Epithelial cell of umbilical artery (primary cell): Measurements from ENCODE around the gene GDPD5. TPM values are rescaled to one million over a fixed set of nuclear protein-coding genes. Genes with fewer than 3 reads are reported as not detected.

Experiments
- total RNA-seq: library from RNA; depleted of rRNA; stranded (reverse); fragments of >200 nt; gene quantifications from 2 replicates; pipeline ENCODE4 v1.2.3, GENCODE V29; 2014

Gene GDPD5
- 10.1 and 19.1 TPM in 2 replicates for total RNA-seq

DNA sequence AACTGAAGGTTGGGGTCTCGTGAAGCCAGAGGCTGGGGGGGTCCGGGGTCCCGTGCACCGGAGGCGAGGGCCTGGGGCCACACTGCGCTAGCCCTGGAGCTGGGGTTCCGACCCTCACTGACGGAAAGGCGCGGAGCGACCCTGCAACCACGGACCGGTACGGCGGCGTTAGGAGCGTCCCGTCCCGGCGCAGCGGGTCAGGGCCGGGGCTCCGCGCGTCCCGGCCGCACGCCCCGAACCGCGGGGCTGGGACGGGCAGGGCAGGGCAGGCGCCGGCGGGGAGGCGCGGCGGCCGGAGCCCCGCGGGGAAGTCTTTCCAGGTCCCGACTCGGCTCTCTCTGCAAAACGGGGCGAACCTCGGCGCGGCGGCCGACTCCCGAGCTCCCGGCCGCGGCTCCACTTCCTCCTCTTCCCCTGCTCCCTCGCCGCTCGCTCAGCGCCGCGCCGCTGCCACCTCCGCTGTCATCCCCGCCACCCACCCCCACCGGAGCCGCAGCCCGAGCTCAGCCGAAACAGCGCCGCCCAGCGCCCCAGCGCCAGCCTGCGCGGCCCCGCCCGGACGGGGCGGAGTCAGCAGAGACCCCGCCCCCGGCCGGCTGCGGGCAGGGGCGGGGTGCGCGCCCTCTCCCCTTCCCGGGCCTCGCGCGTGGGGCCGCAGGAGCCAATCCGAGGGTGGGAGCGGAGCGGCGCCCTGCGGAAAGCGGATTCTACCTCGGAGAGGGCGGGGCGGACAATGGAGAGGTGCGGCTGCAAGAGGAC lies at the start of gene GDPD5:
Gene GDPD5 (minus strand): TSS at position 509 of the 759 bp plus-strand sequence. CDS start 48,206 bp downstream, outside the sequence.

GRCh38 chr11:75562048-75562835 lies 36.5 kb upstream of the GDPD5 start, which contains the start of gene SERPINH1:
SERPINH1 (plus strand) TSS chr11:75562253; CDS start chr11:75566350, 4,097 bp downstream.

DNA sequence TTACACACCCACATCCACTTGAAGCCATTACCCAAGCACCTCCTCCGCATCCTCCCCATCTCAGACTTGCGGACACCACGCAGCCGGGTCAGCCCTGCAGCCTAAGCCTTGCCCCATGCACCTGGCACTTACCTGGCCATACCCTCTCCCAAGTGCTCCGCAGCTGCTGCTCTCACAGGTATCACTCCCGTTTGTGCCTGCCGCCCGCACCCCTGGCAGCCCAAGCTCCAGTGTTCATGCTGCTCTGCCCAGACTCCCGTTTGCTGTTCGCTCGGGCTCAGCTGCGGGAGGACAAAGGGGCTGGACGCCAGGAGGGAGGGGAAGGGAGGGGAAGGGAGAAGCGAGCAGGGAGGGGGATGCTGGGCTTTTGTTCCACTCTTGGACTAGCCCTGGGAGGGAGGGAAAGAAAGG lies 92.8 kb downstream of the GDPD5 start, which contains the start of gene KLHL35:
Gene KLHL35 (minus strand): TSS at position 293 of the 411 bp plus-strand sequence. CDS start 2,574 bp downstream, outside the sequence.

GRCh38 chr11:75399344-75400145 lies 126.2 kb downstream of the GDPD5 start, which contains the start of gene RPS3:
RPS3 (plus strand) TSS chr11:75399518; CDS start chr11:75399548, 30 bp downstream.

Other genes with a start within 250 kb of the GDPD5 start
- gene ARRB1, start 174.3 kb downstream of the GDPD5 start, total RNA-seq = 52.0 and 83.9 TPM in 2 replicates
- gene RPS3, start 126.4 kb downstream of the GDPD5 start, total RNA-seq = 3,189 and 3,408 TPM in 2 replicates
- 0.30 and 2.9 TPM in 2 replicates for gene KLHL35, start 92.7 kb downstream of the GDPD5 start, total RNA-seq
- gene SERPINH1, start 36.3 kb upstream of the GDPD5 start, total RNA-seq = 633 and 813 TPM in 2 replicates
- gene MAP6, start 143.1 kb upstream of the GDPD5 start, total RNA-seq = under 0.01 and 0.15 TPM in 2 replicates
- gene MOGAT2, start 191.9 kb upstream of the GDPD5 start, total RNA-seq = not detected in 2 replicates
- gene DGAT2, start 242.8 kb upstream of the GDPD5 start, total RNA-seq = 1.2 and 1.3 TPM in 2 replicates